H9 (cell line): Measurements from ENCODE around the gene POFUT2. TPM values are rescaled to one million over a fixed set of nuclear protein-coding genes. Genes with fewer than 3 reads are reported as not detected.
A peak's percentile ranks its signal among the peaks of the same experiment; 100 is the strongest.

Experiments used
- DNase-seq: peaks from one replicate; pipeline ENCODE4 v3.0.0-alpha.2; 2017
- H2AFZ ChIP-seq: one replicate; pipeline ENCODE4 v1.6.1; 2013; ENCODE audit warnings: mild to moderate bottlenecking, low read length, control low read depth, moderate library complexity
- H2AK5ac ChIP-seq: 2 replicates; pipeline ENCODE4 v1.6.1; 2013; ENCODE audit warnings: low read length, control low read depth, mixed read lengths; ENCODE audit not compliant: insufficient read length
- H2BK120ac ChIP-seq: one replicate; pipeline ENCODE4 v1.6.1; 2013; ENCODE audit warnings: low read depth, mild to moderate bottlenecking, low read length, control low read depth, inconsistent platforms; ENCODE audit not compliant: poor library complexity, severe bottlenecking
- H2BK12ac ChIP-seq: 2 replicates; pipeline ENCODE4 v1.6.1; 2013; ENCODE audit warnings: low read length, control low read depth, mixed read lengths, low read depth; ENCODE audit not compliant: insufficient read length
- H2BK15ac ChIP-seq: 2 replicates; pipeline ENCODE4 v1.6.1; 2013; ENCODE audit warnings: low read depth, low read length, control low read depth
- H2BK20ac ChIP-seq: one replicate; pipeline ENCODE4 v1.6.1; 2013; ENCODE audit warnings: low read depth, mild to moderate bottlenecking, low read length, control low read depth, inconsistent platforms; ENCODE audit not compliant: poor library complexity, severe bottlenecking
- H2BK5ac ChIP-seq: 2 replicates; pipeline ENCODE4 v1.6.1; 2013; ENCODE audit warnings: low read length, control low read depth, mixed read lengths; ENCODE audit not compliant: insufficient read length
- H3K14ac ChIP-seq: 2 replicates; pipeline ENCODE4 v1.6.1; 2013; ENCODE audit warnings: low read length, control low read depth; ENCODE audit not compliant: insufficient read depth
- H3K18ac ChIP-seq: 2 replicates; pipeline ENCODE4 v1.6.1; 2013; ENCODE audit warnings: low read depth, mild to moderate bottlenecking, mixed read lengths, low read length, control low read depth; ENCODE audit not compliant: insufficient read length
- H3K23ac ChIP-seq: 2 replicates; pipeline ENCODE4 v1.6.1; 2013; ENCODE audit warnings: low read length, control low read depth, mixed read lengths, low read depth; ENCODE audit not compliant: insufficient read length
- H3K23me2 ChIP-seq: 2 replicates; pipeline ENCODE4 v1.6.1; 2013; ENCODE audit warnings: low read depth, mild to moderate bottlenecking, mixed read lengths, low read length, control low read depth; ENCODE audit not compliant: insufficient read length, poor library complexity, severe bottlenecking
- H3K27ac ChIP-seq: 2 replicates; pipeline ENCODE4 v1.5.1; 2013; ENCODE audit warnings: low read length, control low read depth, mixed read lengths, low read depth; ENCODE audit not compliant: insufficient read length
- H3K27me3 ChIP-seq: 2 replicates; pipeline ENCODE4 v1.6.1; 2013; ENCODE audit warnings: low read length, control low read depth, inconsistent platforms; ENCODE audit not compliant: insufficient read depth
- H3K4ac ChIP-seq: 2 replicates; pipeline ENCODE4 v1.6.1; 2013; ENCODE audit warnings: low read depth, mild to moderate bottlenecking, control low read depth, inconsistent platforms, low read length, moderate library complexity
- H3K4me1 ChIP-seq: 2 replicates; pipeline ENCODE4 v1.6.1; 2013; ENCODE audit warnings: low read length, control low read depth, inconsistent platforms; ENCODE audit not compliant: insufficient read depth
- H3K4me2 ChIP-seq: 2 replicates; pipeline ENCODE4 v1.6.1; 2013; ENCODE audit warnings: low read length, control low read depth, mixed read lengths; ENCODE audit not compliant: insufficient read length, insufficient read depth
- H3K56ac ChIP-seq: 2 replicates; pipeline ENCODE4 v1.6.1; 2013; ENCODE audit warnings: low read depth, mild to moderate bottlenecking, mixed read lengths, low read length, control low read depth; ENCODE audit not compliant: insufficient read length
- H3K79me1 ChIP-seq: 2 replicates; pipeline ENCODE4 v1.6.1; 2013; ENCODE audit warnings: low read depth, mild to moderate bottlenecking, moderate library complexity, low read length, control low read depth, inconsistent platforms; ENCODE audit not compliant: insufficient read depth, poor library complexity, severe bottlenecking
- H3K79me2 ChIP-seq: 2 replicates; pipeline ENCODE4 v1.6.1; 2013; ENCODE audit warnings: low read length, control low read depth, inconsistent platforms; ENCODE audit not compliant: insufficient read depth
- H3K9ac ChIP-seq: 2 replicates; pipeline ENCODE4 v1.6.1; 2013; ENCODE audit warnings: low read length, control low read depth, mixed read lengths; ENCODE audit not compliant: insufficient read length; ENCODE audit errors: extremely low read depth
- H3K9me3 ChIP-seq: one replicate; pipeline ENCODE4 v1.6.1; 2013; ENCODE audit warnings: low read depth, low read length, inconsistent platforms; ENCODE audit not compliant: control insufficient read depth
- H3T11ph ChIP-seq: one replicate; pipeline ENCODE4 v1.6.1; 2013; ENCODE audit warnings: mild to moderate bottlenecking, low read length, control low read depth, inconsistent platforms
- H4K20me1 ChIP-seq: one replicate; pipeline ENCODE4 v1.6.1; 2013; ENCODE audit not compliant: control insufficient read depth, insufficient read length, insufficient read depth
- H4K5ac ChIP-seq: 2 replicates; pipeline ENCODE4 v1.6.1; 2013; ENCODE audit warnings: low read depth, mild to moderate bottlenecking, mixed read lengths, low read length, control low read depth; ENCODE audit not compliant: insufficient read length
- H4K8ac ChIP-seq: replicated peaks from 2 replicates; pipeline ENCODE4 v1.6.1; 2013; ENCODE audit warnings: low read length, control low read depth, mixed read lengths, low read depth; ENCODE audit not compliant: insufficient read length
- H4K91ac ChIP-seq: 2 replicates; pipeline ENCODE4 v1.6.1; 2013; ENCODE audit warnings: low read depth, mild to moderate bottlenecking, moderate library complexity, mixed read lengths, low read length, control low read depth; ENCODE audit not compliant: insufficient read length
- H3K27ac Mint-ChIP-seq, 3 experiments: 2 replicates in 2 of 3; 3 replicates in 1 of 3; pipeline ENCODE4 v1.8.0; 2020 to 2021; ENCODE audit warnings: mixed read lengths in 3 of 3, mild to moderate bottlenecking in 1 of 3, moderate library complexity in 1 of 3
- H3K27me3 Mint-ChIP-seq: 2 replicates; pipeline ENCODE4 v1.8.0; 2021; ENCODE audit warnings: low read depth, mild to moderate bottlenecking, moderate library complexity, mixed read lengths
- H3K36me3 Mint-ChIP-seq, 3 experiments: 2 replicates in 2 of 3; 3 replicates in 1 of 3; pipeline ENCODE4 v1.8.0; 2020 to 2021; ENCODE audit warnings: low read depth in 3 of 3, mixed read lengths in 3 of 3; ENCODE audit not compliant: insufficient read depth in 1 of 3
- H3K4me1 Mint-ChIP-seq, 2 experiments: 2 replicates each; pipeline ENCODE4 v1.8.0; 2020; ENCODE audit warnings: mixed read lengths in 2 of 2
- H3K4me3 Mint-ChIP-seq, 2 experiments: 2 replicates in 1 of 2; 3 replicates in 1 of 2; pipeline ENCODE4 v1.8.0; 2020 to 2021; ENCODE audit warnings: mild to moderate bottlenecking in 2 of 2, mixed read lengths in 2 of 2, moderate library complexity in 1 of 2
- H3K9me3 Mint-ChIP-seq, 2 experiments: 2 replicates in 1 of 2; 3 replicates in 1 of 2; pipeline ENCODE4 v1.8.0; 2020; ENCODE audit warnings: mild to moderate bottlenecking in 2 of 2, mixed read lengths in 2 of 2, moderate library complexity in 1 of 2
- WGBS: extraction: QIAGEN DNeasy Blood & Tissue Kit; methylation state at CpG from one replicate; pipeline ENCODE4 v1.1.7; 2013; ENCODE audit warnings: missing lambda C conversion rate, low lambda C conversion rate, mixed read lengths; ENCODE audit not compliant: insufficient read length; ENCODE audit errors: extremely low coverage; 5-methylcytosine and 5-hydroxymethylcytosine counted together
- total RNA-seq: library from RNA; stranded (reverse); gene quantifications from 2 replicates; pipeline ENCODE4 v1.2.1, GENCODE V29; 2021
- TF ChIP-seq, protein P1 (sequence below): fragments of 200-600 bp; sonication (generic); conservative IDR thresholded peaks from 3 replicates; pipeline ENCODE4 v1.8.0; 2021; ENCODE audit warnings: antibody characterized with exemption, mild to moderate bottlenecking

POFUT2 gene
- total RNA-seq, 1 experiment from 2014 or later, result 34.8 TPM

DNA sequence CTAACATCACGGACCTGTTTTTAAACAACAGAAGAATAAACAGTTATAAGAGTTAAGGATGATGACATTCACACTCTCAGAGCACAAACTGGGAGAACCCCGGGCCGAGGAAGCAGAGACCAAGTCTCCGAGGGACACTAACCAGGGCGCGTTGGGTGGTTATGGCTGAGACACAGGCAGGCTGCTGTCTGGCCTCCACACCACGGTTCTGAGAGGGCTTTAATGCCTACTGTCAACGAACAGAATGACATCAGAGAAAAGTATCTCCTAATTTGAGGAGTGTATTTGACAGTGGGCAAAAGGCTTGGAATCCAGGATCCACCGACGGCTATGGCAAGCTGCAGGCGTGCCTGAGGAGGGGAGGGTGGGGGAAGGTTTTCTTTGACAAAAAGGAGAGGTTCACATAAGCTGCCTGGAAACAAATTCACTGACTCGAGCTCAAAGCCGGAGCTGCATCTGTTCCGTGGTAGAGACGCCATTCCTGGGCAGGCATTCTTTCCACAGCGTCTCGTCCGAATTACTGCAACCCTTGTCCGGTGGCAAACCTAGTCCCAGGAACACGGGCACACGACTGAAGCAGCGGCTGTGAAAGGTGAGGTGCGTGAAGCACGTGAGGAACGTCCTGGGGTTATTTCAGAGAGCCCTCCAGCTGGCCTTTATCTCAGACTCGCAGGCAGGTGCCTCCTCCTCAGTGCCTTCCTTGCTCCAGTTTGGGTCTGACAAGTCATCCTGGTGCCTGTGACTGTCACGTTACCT lies 9.4 kb downstream of the POFUT2 start:
- Histone ChIP-seq H3K27ac (no peak overlapping the region), H3K4ac (no peak overlapping the region), H3K79me1 (no peaks in the 10 kb centered on the region), H3K56ac (no peak overlapping the region), H3K14ac (no peak overlapping the region), H4K91ac (no peak overlapping the region), H2BK5ac (no peak overlapping the region), H3T11ph (no peak overlapping the region), H3K18ac (no peak overlapping the region), H3K4me1 (no peaks in the 10 kb centered on the region), H4K5ac (no peak overlapping the region), H2BK12ac (no peak overlapping the region), H2BK120ac (no peak overlapping the region), H3K4me2 (no peak overlapping the region), H2BK20ac (no peak overlapping the region), H3K9ac (no peak overlapping the region), H2AFZ (no peak overlapping the region), H3K23me2 (no peaks in the 10 kb centered on the region), H3K9me3 (no peaks in the 10 kb centered on the region), H3K79me2 (no peaks in the 10 kb centered on the region), H2BK15ac (no peak overlapping the region), H4K8ac (no peak overlapping the region), H4K20me1 (no peaks in the 10 kb centered on the region), H3K23ac (no peak overlapping the region), H3K27me3 (no peaks in the 10 kb centered on the region), H2AK5ac (no peak overlapping the region)
- Mint-ChIP-seq H3K36me3 (peaks cover 20 to 67% (median 56%) of the 10 kb centered on the region in 3 experiments), H3K4me3 (no peak overlapping the region), H3K9me3 (no peaks in the 10 kb centered on the region; a peak in 1 of 5 replicates), H3K4me1 (no peaks in the 10 kb centered on the region), H3K27me3 (no peaks in the 10 kb centered on the region), H3K27ac (no peak overlapping the region; a peak in 1 of 7 replicates)
- TF ChIP-seq, protein P1, sequence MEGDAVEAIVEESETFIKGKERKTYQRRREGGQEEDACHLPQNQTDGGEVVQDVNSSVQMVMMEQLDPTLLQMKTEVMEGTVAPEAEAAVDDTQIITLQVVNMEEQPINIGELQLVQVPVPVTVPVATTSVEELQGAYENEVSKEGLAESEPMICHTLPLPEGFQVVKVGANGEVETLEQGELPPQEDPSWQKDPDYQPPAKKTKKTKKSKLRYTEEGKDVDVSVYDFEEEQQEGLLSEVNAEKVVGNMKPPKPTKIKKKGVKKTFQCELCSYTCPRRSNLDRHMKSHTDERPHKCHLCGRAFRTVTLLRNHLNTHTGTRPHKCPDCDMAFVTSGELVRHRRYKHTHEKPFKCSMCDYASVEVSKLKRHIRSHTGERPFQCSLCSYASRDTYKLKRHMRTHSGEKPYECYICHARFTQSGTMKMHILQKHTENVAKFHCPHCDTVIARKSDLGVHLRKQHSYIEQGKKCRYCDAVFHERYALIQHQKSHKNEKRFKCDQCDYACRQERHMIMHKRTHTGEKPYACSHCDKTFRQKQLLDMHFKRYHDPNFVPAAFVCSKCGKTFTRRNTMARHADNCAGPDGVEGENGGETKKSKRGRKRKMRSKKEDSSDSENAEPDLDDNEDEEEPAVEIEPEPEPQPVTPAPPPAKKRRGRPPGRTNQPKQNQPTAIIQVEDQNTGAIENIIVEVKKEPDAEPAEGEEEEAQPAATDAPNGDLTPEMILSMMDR, result no peak
- WGBS, result no CpG with 5 or more reads among the region's 27 CpGs
- peak; percentile 17 for DNase-seq
